Endodermal cell (in vitro differentiated cells): ENCODE measurements around the gene NTRK2. TPM values are rescaled to one million over a fixed set of nuclear protein-coding genes. Genes with fewer than 3 reads are reported as not detected.

Source experiments
- DNase-seq: peaks from one replicate; pipeline ENCODE4 v3.0.0-alpha.2; 2017
- H3K27ac ChIP-seq: 2 replicates; pipeline ENCODE4 v1.5.1; 2013; ENCODE audit warnings: mild to moderate bottlenecking, low read depth, low read length, moderate library complexity
- H3K27me3 ChIP-seq: 2 replicates; pipeline ENCODE4 v1.6.1; 2013; ENCODE audit warnings: mild to moderate bottlenecking, low read length, moderate library complexity; ENCODE audit not compliant: insufficient read depth, control insufficient read depth, poor library complexity, severe bottlenecking
- H3K36me3 ChIP-seq: 2 replicates; pipeline ENCODE4 v1.7.0; 2013; ENCODE audit warnings: mild to moderate bottlenecking, low read length, moderate library complexity; ENCODE audit not compliant: control insufficient read depth, insufficient read depth
- H3K4me1 ChIP-seq: one replicate; pipeline ENCODE4 v1.7.0; 2013; ENCODE audit warnings: low read length; ENCODE audit not compliant: control insufficient read depth, insufficient read depth
- H3K4me3 ChIP-seq: 2 replicates; pipeline ENCODE4 v1.5.1; 2013; ENCODE audit warnings: mild to moderate bottlenecking, low read length, moderate library complexity
- H3K9ac ChIP-seq: 2 replicates; pipeline ENCODE4 v1.6.1; 2013; ENCODE audit warnings: mild to moderate bottlenecking, low read length, moderate library complexity; ENCODE audit not compliant: poor library complexity, severe bottlenecking; ENCODE audit errors: extremely low read depth
- H3K9me3 ChIP-seq: 2 replicates; pipeline ENCODE4 v1.6.1; 2013; ENCODE audit warnings: mild to moderate bottlenecking, low read length, moderate library complexity; ENCODE audit not compliant: control insufficient read depth
- H3K27ac Mint-ChIP-seq: 2 replicates; pipeline ENCODE4 v1.8.0; 2020; ENCODE audit warnings: mixed read lengths
- H3K27me3 Mint-ChIP-seq: 2 replicates; pipeline ENCODE4 v1.8.0; 2021; ENCODE audit warnings: mild to moderate bottlenecking, mixed read lengths; ENCODE audit not compliant: insufficient read depth
- H3K36me3 Mint-ChIP-seq: 2 replicates; pipeline ENCODE4 v1.8.0; 2020; ENCODE audit warnings: low read depth, mixed read lengths
- H3K4me1 Mint-ChIP-seq: 2 replicates; pipeline ENCODE4 v1.8.0; 2020; ENCODE audit warnings: mixed read lengths
- H3K4me3 Mint-ChIP-seq: 2 replicates; pipeline ENCODE4 v1.8.0; 2020; ENCODE audit warnings: mild to moderate bottlenecking, moderate library complexity, mixed read lengths
- H3K9me3 Mint-ChIP-seq: 2 replicates; pipeline ENCODE4 v1.8.0; 2020; ENCODE audit warnings: mild to moderate bottlenecking, mixed read lengths
- WGBS, 2 experiments: methylation state at CpG; one replicate each; pipeline versions ENCODE4 v1.1.5 to v1.1.7; 2013; ENCODE audit warnings: missing lambda C conversion rate in 2 of 2, mixed read lengths in 1 of 2; ENCODE audit not compliant: insufficient coverage in 1 of 2, insufficient read length in 1 of 2; 5-methylcytosine and 5-hydroxymethylcytosine counted together
- total RNA-seq, 2 donors: library from RNA; stranded (reverse); fragmentation: NEBNext Ultra II Directional in 1 of 2; extraction: Animal tissue kit (Norgen Biotek cat#: 25700) in 1 of 2; gene quantifications; 2 replicates in 1 of 2; 3 replicates in 1 of 2; pipeline ENCODE4 v1.2.1, GENCODE V29; 2021
- TF ChIP-seq, protein P1 (sequence below): fragments of 200-600 bp; sonication (generic); conservative IDR thresholded peaks from 2 replicates; pipeline ENCODE4 v1.5.0; 2021; ENCODE audit warnings: antibody characterized with exemption, mild to moderate bottlenecking

NTRK2 gene
- total RNA-seq, 2 donors from 2014 or later, result 0.09 to 0.18 TPM

DNA sequence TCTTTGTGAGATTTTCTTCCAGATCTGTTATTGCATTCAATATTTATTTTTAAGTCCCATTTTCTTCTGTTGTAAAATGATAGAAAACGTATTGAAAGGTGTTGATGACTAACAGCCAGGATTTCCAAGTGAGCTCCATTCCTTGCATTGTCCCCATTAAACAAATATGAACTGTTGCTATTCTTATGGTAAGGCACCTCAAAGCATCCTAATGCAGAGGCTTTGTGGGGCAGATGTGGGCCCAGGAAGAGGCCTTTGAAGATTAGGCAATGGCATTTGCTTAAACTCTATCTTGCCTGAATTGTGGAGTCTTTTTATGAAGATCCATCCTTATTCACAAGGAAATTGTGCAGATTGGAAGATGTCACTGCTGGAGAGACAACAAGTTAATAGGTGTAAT lies 38.9 kb downstream of the NTRK2 start:
- TF ChIP-seq, protein P1, sequence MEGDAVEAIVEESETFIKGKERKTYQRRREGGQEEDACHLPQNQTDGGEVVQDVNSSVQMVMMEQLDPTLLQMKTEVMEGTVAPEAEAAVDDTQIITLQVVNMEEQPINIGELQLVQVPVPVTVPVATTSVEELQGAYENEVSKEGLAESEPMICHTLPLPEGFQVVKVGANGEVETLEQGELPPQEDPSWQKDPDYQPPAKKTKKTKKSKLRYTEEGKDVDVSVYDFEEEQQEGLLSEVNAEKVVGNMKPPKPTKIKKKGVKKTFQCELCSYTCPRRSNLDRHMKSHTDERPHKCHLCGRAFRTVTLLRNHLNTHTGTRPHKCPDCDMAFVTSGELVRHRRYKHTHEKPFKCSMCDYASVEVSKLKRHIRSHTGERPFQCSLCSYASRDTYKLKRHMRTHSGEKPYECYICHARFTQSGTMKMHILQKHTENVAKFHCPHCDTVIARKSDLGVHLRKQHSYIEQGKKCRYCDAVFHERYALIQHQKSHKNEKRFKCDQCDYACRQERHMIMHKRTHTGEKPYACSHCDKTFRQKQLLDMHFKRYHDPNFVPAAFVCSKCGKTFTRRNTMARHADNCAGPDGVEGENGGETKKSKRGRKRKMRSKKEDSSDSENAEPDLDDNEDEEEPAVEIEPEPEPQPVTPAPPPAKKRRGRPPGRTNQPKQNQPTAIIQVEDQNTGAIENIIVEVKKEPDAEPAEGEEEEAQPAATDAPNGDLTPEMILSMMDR, result no peak
- DNase-seq, result peak; percentile 65
- no peak overlapping the region for H3K27ac Mint-ChIP-seq

DNA sequence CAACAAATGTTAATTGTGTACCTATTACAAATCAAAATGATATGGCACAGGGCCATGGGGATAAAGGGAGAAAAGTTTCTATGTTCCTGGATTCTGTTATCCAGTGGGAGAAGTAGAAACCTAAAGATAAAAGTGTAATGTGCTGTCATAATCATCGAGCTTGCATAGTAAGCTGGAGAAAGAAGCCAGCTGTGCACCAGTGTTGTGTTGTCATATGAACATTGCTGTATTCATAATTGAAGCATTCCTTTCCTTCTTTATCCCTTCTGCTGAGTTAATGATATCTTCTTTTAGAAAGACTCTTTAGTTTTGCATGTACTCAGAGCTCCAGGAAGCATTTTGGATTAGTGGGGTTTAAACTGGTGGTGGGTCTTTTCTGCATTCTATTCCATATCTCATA lies 39.5 kb downstream of the NTRK2 start:
- H3K9me3 Mint-ChIP-seq, result peaks cover 14% of the 10 kb centered on the region
- no peak overlapping the region for H3K27ac ChIP-seq
- WGBS, 2 experiments, result 80 to 95% methylated on average over 1 of the region's 1 CpG
- H3K4me1 Mint-ChIP-seq, result peaks cover 33% of the 10 kb centered on the region
- no peak overlapping the region for H3K4me3 ChIP-seq
- H3K27ac Mint-ChIP-seq, result no peak overlapping the region
- no peaks in the 10 kb centered on the region for H3K4me1 ChIP-seq
- no peak overlapping the region for H3K9ac ChIP-seq
- no peaks in the 10 kb centered on the region for H3K27me3 Mint-ChIP-seq
- DNase-seq, result no peak
- no peaks in the 10 kb centered on the region for H3K36me3 ChIP-seq
- TF ChIP-seq, protein P1, result no peak
- peaks cover 5% of the 10 kb centered on the region for H3K9me3 ChIP-seq
- H3K27me3 ChIP-seq, result no peaks in the 10 kb centered on the region
- no peak overlapping the region for H3K4me3 Mint-ChIP-seq
- H3K36me3 Mint-ChIP-seq, result peaks cover 2% of the 10 kb centered on the region

More for the DNA sequence above, 38.9 kb downstream of the NTRK2 start:
- Mint-ChIP-seq H3K36me3 (peaks cover 2% of the 10 kb centered on the region), H3K27me3 (no peaks in the 10 kb centered on the region), H3K4me1 (peaks cover 33% of the 10 kb centered on the region), H3K4me3 (no peak overlapping the region), H3K9me3 (peaks cover 14% of the 10 kb centered on the region)
- H3K27ac ChIP-seq, result no peak overlapping the region
- no peaks in the 10 kb centered on the region for H3K36me3 ChIP-seq
- no peaks in the 10 kb centered on the region for H3K4me1 ChIP-seq
- no peak overlapping the region for H3K9ac ChIP-seq
- WGBS, 2 experiments, result 47% methylated on average over 1 of the region's 1 CpG; no CpG with 5 or more reads in 1 of the 2 experiments
- H3K9me3 ChIP-seq, result peaks cover 5% of the 10 kb centered on the region
- no peaks in the 10 kb centered on the region for H3K27me3 ChIP-seq
- no peak overlapping the region for H3K4me3 ChIP-seq

DNA sequence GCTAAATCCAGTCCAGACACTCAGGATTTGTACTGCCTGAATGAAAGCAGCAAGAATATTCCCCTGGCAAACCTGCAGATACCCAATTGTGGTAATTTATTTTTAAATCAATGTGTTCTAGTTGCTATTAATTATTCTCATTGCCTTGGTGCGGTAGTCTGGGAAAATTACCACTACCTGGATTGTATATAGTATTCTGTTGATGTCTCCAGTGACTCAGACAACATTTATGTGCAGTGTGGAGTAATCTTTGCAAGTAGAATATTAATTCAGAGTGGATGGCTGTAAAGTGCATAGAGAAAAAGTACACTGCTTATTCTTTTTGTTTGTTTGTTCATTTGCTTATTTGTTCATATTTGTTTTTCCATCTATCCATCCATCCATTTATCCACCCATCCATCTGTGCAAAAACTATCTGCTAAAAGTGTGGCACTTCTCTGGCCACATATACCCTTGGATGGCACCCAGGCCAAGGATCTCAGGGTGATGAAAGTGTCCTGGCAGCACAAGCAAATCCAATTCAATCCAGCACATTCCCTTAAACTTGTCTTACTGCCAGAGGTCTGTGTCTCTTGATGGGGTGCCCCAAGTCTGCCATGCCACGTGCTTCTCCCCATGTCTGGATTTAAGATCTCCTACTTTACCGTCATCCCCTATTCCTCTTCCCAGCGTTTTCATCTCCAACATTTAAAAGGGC lies 41.3 kb downstream of the NTRK2 start:
- Histone ChIP-seq H3K4me1 (no peaks in the 10 kb centered on the region), H3K9me3 (peaks cover 5% of the 10 kb centered on the region), H3K27me3 (no peaks in the 10 kb centered on the region), H3K27ac (no peak overlapping the region), H3K36me3 (no peaks in the 10 kb centered on the region), H3K9ac (no peak overlapping the region), H3K4me3 (no peak overlapping the region)
- Mint-ChIP-seq H3K27ac (no peak overlapping the region), H3K4me3 (no peak overlapping the region), H3K4me1 (peaks cover 21% of the 10 kb centered on the region), H3K36me3 (peaks cover 2% of the 10 kb centered on the region), H3K9me3 (peaks cover 8% of the 10 kb centered on the region), H3K27me3 (no peaks in the 10 kb centered on the region)
- DNase-seq, result no peak
- TF ChIP-seq, protein P1, result no peak
- WGBS, 2 experiments, result 96 to 100% methylated on average over 2 to 4 of the region's 4 CpGs
